ENCODE measurements around the gene DTYMK. TPM values are rescaled to one million over a fixed set of nuclear protein-coding genes. Genes with fewer than 3 reads are reported as not detected.

The DTYMK gene
- total and polyA plus RNA-seq, 2 of the 8 experiments (the other 6 are each of a cell fraction or from before 2014, with no cell fraction given): 58.3 to 69.9 TPM

GRCh38 chr2:241677392-241677791, 9.2 kb downstream of the DTYMK start:
- Histone ChIP-seq H4K8ac (ENCODE audit: extremely low read depth, insufficient read depth, low read length) (no peak overlapping the region), H3K79me1 (ENCODE audit: low read depth, low read length) (no peaks in the 10 kb centered on the region; the same call in 1 of the 2 replicates), H3K23me2 (ENCODE audit: low read depth, low read length) (no peaks in the 10 kb centered on the region), H2BK20ac (ENCODE audit: low read length) (no peak overlapping the region), H3K18ac (ENCODE audit: extremely low read depth, low read length) (no peak overlapping the region), H4K20me1 (replicated peaks in 1 of 2; ENCODE audit: control insufficient read depth in 1 of 2, insufficient read depth in 2 of 2, low read length in 2 of 2) (peaks cover 7 to 19% of the 10 kb centered on the region in 2 experiments), H3K36me3 (ENCODE audit: control insufficient read depth in 2 of 4, insufficient read depth in 4 of 4, low read length in 3 of 4) (peaks cover 14 to 46% (median 25%) of the 10 kb centered on the region in 4 experiments; a peak in 7 of 8 replicates), H4K91ac (replicated peaks; ENCODE audit: insufficient read length, low read length) (no peak overlapping the region), H2AK5ac (ENCODE audit: low read depth, low read length) (no peak overlapping the region), H3K9me3 (ENCODE audit: insufficient read depth in 2 of 2, low read depth in 1 of 2, low read length in 1 of 2) (no peaks in the 10 kb centered on the region), H2BK5ac (ENCODE audit: low read depth, low read length) (no peak overlapping the region), H3K9ac (replicated peaks in 1 of 4; ENCODE audit: extremely low read depth in 1 of 4, low read depth in 3 of 4, low read length in 3 of 4) (peak overlapping the region in 1 of 4 experiments; percentile 13; a peak in 2 of 7 replicates), H3K14ac (ENCODE audit: insufficient read length) (no peak overlapping the region), H3K79me2 (ENCODE audit: control insufficient read depth in 1 of 2, insufficient read depth in 2 of 2, low read length in 2 of 2) (peaks cover 0 to 3% of the 10 kb centered on the region in 2 experiments; a peak in 1 of 4 replicates), H3K4me3 (ENCODE audit: extremely low read depth in 1 of 4, insufficient read depth in 2 of 4, low read depth in 3 of 4, low read length in 4 of 4) (no peak overlapping the region), H3K4me2 (ENCODE audit: insufficient read depth in 1 of 2, low read depth in 2 of 2, low read length in 2 of 2) (no peak overlapping the region), H2BK15ac (ENCODE audit: low read length) (no peak overlapping the region), H3K4me1 (replicated peaks in 1 of 4; ENCODE audit: control insufficient read depth in 3 of 4, insufficient read depth in 4 of 4, low read length in 3 of 4) (no peaks in the 10 kb centered on the region), H3K56ac (replicated peaks; ENCODE audit: insufficient read length, low read depth, low read length) (no peak overlapping the region), H3K27me3 (replicated peaks in 1 of 4; ENCODE audit: control insufficient read depth in 3 of 4, extremely low read depth in 1 of 4, insufficient read depth in 3 of 4, low read length in 3 of 4) (no peaks in the 10 kb centered on the region), H2BK120ac (replicated peaks; ENCODE audit: low read depth, low read length) (no peak overlapping the region), H2AFZ (ENCODE audit: low read length) (no peak overlapping the region), H3K27ac (ENCODE audit: low read depth, low read length) (no peak overlapping the region), H3K4ac (replicated peaks; ENCODE audit: insufficient read length, low read depth, low read length) (no peak overlapping the region), H4K5ac (ENCODE audit: insufficient read length, low read depth, low read length) (no peak overlapping the region), H2BK12ac (ENCODE audit: low read depth, low read length) (no peak overlapping the region), H3K23ac (ENCODE audit: insufficient read length) (no peak overlapping the region)
- ChIA-PET POLR2A (ENCODE audit: partially characterized antibody) (interaction anchor here (1.3 to 20.2 kb wide), 4 partner anchors 8 to 22 kb away, joined by 3 to 265 read pairs (median 40); partner anchors contain the start of genes DTYMK and ING5), CTCF (ENCODE audit: partially characterized antibody) (interaction anchor here (1.0 to 2.9 kb wide), 2 partner anchors 12 to 201 kb away, joined by 3 to 11 read pairs; no protein-coding TSS in a partner anchor)
- DNase-seq (ENCODE audit: low read depth in 1 of 2, low spot score in 2 of 2): no peak
- no peak for FAIRE-seq
- 89% methylated on average over 24 of the region's 24 CpGs; no CpG with 5 or more reads in 1 of the 2 experiments for WGBS, 2 experiments (ENCODE audit: extremely low coverage in 1 of 2, insufficient coverage in 1 of 2, insufficient read length in 1 of 2, insufficient replicate concordance in 2 of 2, low coverage in 1 of 2, low lambda C conversion rate in 2 of 2, missing lambda C conversion rate in 1 of 2)
- TF ChIP-seq POLR2AphosphoS5 (IDR thresholded peaks at IDR 0.05; ENCODE audit: low read depth, low read length): 0 out of 2 replicates have a peak, but pooled peaks have one; percentile 20
- no peak for TF ChIP-seq RFX5 (IDR thresholded peaks at IDR 0.05; ENCODE audit: borderline replicate concordance, low read depth, low read length)
- TF ChIP-seq EP300 (IDR thresholded peaks at IDR 0.05; ENCODE audit: borderline replicate concordance in 1 of 2, low read depth in 2 of 2, low read length in 2 of 2): no peak
- TF ChIP-seq KDM4A (IDR thresholded peaks at IDR 0.05; ENCODE audit: low read depth, low read length, severe bottlenecking): no peak
- TF ChIP-seq SP2 (IDR thresholded peaks at IDR 0.05; ENCODE audit: low read length): no peak
